ENCODE data around the gene ESPN.

DNA sequence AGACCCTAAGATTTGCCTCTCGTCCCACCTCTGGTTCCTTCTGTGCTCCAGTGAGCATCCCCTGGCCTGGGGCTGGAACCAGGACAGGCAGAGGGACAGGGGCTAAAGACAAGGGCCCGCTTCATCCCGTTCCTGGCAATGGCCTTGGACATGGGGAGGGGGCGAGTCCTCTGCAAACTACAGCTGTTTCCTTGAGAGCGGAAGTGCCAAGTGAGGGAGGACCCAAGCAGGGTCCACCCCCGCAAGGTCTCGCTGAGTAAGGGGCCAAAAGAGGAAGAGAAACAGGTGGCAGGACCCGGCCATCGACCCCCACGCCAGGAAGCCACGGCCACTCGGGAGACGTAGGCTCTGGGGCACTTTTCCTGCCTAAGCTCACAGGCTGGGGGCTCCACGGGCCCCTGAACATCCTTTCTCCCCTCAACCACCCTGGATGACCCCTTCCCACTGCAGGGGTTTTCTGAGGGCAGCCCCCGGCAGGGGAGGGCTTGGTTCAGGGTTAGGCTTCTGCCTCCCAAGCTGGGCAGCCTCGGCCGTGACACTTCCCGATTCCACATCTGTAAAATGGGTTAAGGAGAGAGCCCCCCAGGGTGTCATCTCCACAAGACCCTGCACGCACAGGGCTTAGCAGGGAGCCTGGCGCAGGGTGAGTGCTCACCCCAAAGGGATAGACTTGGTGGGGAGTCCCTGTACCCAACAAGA lies 84.8 kb downstream of the ESPN start:
- TF ChIP-seq, protein P1, sequence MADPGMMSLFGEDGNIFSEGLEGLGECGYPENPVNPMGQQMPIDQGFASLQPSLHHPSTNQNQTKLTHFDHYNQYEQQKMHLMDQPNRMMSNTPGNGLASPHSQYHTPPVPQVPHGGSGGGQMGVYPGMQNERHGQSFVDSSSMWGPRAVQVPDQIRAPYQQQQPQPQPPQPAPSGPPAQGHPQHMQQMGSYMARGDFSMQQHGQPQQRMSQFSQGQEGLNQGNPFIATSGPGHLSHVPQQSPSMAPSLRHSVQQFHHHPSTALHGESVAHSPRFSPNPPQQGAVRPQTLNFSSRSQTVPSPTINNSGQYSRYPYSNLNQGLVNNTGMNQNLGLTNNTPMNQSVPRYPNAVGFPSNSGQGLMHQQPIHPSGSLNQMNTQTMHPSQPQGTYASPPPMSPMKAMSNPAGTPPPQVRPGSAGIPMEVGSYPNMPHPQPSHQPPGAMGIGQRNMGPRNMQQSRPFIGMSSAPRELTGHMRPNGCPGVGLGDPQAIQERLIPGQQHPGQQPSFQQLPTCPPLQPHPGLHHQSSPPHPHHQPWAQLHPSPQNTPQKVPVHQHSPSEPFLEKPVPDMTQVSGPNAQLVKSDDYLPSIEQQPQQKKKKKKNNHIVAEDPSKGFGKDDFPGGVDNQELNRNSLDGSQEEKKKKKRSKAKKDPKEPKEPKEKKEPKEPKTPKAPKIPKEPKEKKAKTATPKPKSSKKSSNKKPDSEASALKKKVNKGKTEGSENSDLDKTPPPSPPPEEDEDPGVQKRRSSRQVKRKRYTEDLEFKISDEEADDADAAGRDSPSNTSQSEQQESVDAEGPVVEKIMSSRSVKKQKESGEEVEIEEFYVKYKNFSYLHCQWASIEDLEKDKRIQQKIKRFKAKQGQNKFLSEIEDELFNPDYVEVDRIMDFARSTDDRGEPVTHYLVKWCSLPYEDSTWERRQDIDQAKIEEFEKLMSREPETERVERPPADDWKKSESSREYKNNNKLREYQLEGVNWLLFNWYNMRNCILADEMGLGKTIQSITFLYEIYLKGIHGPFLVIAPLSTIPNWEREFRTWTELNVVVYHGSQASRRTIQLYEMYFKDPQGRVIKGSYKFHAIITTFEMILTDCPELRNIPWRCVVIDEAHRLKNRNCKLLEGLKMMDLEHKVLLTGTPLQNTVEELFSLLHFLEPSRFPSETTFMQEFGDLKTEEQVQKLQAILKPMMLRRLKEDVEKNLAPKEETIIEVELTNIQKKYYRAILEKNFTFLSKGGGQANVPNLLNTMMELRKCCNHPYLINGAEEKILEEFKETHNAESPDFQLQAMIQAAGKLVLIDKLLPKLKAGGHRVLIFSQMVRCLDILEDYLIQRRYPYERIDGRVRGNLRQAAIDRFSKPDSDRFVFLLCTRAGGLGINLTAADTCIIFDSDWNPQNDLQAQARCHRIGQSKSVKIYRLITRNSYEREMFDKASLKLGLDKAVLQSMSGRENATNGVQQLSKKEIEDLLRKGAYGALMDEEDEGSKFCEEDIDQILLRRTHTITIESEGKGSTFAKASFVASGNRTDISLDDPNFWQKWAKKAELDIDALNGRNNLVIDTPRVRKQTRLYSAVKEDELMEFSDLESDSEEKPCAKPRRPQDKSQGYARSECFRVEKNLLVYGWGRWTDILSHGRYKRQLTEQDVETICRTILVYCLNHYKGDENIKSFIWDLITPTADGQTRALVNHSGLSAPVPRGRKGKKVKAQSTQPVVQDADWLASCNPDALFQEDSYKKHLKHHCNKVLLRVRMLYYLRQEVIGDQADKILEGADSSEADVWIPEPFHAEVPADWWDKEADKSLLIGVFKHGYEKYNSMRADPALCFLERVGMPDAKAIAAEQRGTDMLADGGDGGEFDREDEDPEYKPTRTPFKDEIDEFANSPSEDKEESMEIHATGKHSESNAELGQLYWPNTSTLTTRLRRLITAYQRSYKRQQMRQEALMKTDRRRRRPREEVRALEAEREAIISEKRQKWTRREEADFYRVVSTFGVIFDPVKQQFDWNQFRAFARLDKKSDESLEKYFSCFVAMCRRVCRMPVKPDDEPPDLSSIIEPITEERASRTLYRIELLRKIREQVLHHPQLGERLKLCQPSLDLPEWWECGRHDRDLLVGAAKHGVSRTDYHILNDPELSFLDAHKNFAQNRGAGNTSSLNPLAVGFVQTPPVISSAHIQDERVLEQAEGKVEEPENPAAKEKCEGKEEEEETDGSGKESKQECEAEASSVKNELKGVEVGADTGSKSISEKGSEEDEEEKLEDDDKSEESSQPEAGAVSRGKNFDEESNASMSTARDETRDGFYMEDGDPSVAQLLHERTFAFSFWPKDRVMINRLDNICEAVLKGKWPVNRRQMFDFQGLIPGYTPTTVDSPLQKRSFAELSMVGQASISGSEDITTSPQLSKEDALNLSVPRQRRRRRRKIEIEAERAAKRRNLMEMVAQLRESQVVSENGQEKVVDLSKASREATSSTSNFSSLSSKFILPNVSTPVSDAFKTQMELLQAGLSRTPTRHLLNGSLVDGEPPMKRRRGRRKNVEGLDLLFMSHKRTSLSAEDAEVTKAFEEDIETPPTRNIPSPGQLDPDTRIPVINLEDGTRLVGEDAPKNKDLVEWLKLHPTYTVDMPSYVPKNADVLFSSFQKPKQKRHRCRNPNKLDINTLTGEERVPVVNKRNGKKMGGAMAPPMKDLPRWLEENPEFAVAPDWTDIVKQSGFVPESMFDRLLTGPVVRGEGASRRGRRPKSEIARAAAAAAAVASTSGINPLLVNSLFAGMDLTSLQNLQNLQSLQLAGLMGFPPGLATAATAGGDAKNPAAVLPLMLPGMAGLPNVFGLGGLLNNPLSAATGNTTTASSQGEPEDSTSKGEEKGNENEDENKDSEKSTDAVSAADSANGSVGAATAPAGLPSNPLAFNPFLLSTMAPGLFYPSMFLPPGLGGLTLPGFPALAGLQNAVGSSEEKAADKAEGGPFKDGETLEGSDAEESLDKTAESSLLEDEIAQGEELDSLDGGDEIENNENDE (IDR thresholded peaks at IDR 0.05; ENCODE audit: insufficient replicate concordance, low read length): no peak
- no peak for TF ChIP-seq TAF1 (IDR thresholded peaks at IDR 0.05; ENCODE audit: low read depth, low read length)
- no peak for TF ChIP-seq GABPA (IDR thresholded peaks at IDR 0.05; ENCODE audit: borderline replicate concordance, insufficient read depth, low read length)
- TF ChIP-seq, protein P2, sequence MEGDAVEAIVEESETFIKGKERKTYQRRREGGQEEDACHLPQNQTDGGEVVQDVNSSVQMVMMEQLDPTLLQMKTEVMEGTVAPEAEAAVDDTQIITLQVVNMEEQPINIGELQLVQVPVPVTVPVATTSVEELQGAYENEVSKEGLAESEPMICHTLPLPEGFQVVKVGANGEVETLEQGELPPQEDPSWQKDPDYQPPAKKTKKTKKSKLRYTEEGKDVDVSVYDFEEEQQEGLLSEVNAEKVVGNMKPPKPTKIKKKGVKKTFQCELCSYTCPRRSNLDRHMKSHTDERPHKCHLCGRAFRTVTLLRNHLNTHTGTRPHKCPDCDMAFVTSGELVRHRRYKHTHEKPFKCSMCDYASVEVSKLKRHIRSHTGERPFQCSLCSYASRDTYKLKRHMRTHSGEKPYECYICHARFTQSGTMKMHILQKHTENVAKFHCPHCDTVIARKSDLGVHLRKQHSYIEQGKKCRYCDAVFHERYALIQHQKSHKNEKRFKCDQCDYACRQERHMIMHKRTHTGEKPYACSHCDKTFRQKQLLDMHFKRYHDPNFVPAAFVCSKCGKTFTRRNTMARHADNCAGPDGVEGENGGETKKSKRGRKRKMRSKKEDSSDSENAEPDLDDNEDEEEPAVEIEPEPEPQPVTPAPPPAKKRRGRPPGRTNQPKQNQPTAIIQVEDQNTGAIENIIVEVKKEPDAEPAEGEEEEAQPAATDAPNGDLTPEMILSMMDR (IDR thresholded peaks at IDR 0.05; ENCODE audit: control extremely low read depth in 1 of 3, insufficient read depth in 1 of 3, low read depth in 1 of 3, low read length in 3 of 3): no peak
- no peak for TF ChIP-seq SIX5 (IDR thresholded peaks at IDR 0.05; ENCODE audit: low read depth, low read length)
- TF ChIP-seq POLR2A (IDR thresholded peaks at IDR 0.05; ENCODE audit: control extremely low read depth in 1 of 2, low read depth in 2 of 2, low read length in 2 of 2): no peak
- TF ChIP-seq JUN (IDR thresholded peaks at IDR 0.05; ENCODE audit: low read depth, low read length): no peak
- TF ChIP-seq HDAC2 (IDR thresholded peaks at IDR 0.05; ENCODE audit: borderline replicate concordance in 1 of 2, low read depth in 2 of 2, low read length in 2 of 2): no peak
- no peak for TF ChIP-seq POLR2AphosphoS5 (IDR thresholded peaks at IDR 0.05; ENCODE audit: low read depth, low read length)
- TF ChIP-seq CHD2 (IDR thresholded peaks at IDR 0.05; ENCODE audit: low read length): no peak
- TF ChIP-seq RBBP5 (IDR thresholded peaks at IDR 0.05; ENCODE audit: borderline replicate concordance, low read depth, low read length): no peak

Measured in H1 (cell line).